GM20000 (cell line): ENCODE measurements around the gene FBXL2.

Experiments used
- DNase-seq: peaks from one replicate; pipeline ENCODE4 v3.0.0; 2012; ENCODE audit warnings: low spot score
- TF ChIP-seq, protein P1 (sequence below): IDR thresholded peaks from 2 replicates; pipeline ENCODE4 v1.5.1; 2012; ENCODE audit warnings: mild to moderate bottlenecking, control low read depth; ENCODE audit errors: extremely low read depth, missing control alignments

The FBXL2 gene

DNA sequence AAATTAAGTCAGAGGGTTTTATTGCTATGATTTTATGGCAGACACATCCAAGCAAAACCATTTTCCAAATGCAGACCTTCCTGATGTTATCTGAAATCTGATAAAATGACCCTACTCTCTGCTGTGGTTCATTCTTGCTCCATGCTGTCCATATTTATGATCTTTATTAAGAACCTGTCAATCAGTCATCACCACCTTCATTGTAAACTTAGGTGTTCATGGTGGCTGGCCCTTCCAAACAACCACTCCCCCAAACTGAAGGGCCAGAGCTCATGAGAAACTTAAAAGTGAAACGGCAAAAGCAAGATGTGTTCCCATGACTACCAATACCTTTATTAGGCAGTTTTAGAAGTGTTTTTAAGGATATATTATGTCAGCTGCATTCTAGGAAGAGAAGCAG lies 109.4 kb downstream of the FBXL2 start:
- no peak for DNase-seq
- TF ChIP-seq, protein P1, sequence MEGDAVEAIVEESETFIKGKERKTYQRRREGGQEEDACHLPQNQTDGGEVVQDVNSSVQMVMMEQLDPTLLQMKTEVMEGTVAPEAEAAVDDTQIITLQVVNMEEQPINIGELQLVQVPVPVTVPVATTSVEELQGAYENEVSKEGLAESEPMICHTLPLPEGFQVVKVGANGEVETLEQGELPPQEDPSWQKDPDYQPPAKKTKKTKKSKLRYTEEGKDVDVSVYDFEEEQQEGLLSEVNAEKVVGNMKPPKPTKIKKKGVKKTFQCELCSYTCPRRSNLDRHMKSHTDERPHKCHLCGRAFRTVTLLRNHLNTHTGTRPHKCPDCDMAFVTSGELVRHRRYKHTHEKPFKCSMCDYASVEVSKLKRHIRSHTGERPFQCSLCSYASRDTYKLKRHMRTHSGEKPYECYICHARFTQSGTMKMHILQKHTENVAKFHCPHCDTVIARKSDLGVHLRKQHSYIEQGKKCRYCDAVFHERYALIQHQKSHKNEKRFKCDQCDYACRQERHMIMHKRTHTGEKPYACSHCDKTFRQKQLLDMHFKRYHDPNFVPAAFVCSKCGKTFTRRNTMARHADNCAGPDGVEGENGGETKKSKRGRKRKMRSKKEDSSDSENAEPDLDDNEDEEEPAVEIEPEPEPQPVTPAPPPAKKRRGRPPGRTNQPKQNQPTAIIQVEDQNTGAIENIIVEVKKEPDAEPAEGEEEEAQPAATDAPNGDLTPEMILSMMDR = no peak

DNA sequence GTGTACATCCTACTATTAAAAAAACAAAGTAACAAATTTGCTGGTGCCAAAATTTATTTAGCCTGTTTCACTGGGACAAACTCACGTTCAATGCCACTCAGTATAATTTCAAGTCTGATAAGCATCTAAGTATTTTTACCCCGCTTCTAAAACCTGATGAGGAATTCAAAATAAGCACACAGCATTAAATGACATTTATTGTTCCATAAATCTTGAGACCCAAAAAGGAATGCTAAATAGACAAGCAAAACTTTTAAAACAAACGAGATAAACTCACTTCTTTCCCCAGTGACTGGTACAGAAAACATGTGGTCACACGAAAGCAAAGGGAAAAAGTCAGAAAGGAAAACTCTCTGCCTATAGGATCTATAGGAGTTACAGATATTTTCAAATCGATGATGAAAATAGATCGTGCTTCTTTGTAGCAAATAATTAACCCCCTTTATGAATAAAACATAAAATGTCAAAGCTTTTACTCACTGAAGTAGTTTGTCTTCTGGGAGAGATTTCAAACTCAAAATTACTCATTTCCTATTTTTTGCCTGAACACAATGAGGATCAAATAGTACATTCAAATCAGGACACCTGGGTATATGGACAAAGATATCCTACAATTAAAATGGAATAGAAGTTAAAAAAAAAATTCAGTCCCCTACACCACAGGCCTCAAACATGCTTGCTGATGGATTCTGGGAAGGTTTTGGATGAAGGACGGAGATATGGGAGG lies 111.3 kb downstream of the FBXL2 start:
- DNase-seq = no peak
- TF ChIP-seq, protein P1 = no peak

DNA sequence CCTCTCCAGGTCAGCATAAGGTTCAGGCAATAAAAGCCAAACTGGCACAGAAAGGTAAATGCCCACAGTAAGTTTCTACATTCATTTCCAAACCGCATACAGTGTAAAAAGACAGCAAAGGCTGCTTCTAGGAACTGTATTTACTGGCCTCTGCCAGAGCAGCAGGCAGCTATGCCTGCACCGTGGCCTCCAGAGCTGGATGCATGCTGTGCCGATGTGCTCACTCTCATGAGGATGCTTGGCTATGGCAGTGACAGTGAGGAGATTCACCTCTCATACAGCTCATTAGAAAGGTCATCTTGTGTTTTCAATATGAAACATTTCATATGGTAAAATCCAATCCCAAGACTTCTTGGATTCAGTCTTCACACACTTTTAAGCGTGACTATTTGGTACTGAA lies 112.7 kb downstream of the FBXL2 start:
- TF ChIP-seq, protein P1 = no peak
- DNase-seq = no peak

DNA sequence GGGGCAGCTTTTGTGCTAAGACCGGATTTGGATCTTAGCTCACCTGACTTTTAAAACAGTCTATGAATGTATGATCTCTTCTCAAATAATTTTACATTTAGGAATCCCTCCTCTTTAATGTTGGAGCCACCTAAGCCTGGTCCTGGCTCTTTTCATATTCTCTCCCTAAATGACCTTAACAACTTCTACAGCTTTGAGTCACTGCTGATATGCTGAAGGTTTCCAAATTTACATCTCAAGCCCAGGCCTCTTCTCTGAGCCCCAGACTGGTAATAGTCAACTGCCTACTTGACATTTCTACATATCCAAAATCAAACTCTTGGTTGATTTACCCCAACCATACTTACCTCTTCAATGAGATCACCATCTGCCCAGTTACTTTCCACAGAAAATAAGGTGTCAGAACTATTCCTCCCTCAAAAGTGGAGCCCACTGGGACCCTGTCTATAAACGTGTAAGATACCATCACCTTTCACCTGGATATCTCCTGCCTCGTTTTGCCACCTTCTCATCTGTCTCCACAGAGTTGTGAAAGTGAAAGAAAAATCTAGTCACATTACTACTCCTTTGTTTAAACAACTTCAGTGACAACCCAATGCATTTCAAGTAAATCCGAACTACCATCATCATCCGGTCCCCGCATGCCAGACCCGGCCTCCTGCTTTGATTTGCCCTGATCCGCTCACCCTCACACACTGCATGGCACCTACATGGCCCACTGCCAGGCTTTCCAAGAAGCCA lies 114.2 kb downstream of the FBXL2 start:
- TF ChIP-seq, protein P1 = no peak
- DNase-seq = no peak

DNA sequence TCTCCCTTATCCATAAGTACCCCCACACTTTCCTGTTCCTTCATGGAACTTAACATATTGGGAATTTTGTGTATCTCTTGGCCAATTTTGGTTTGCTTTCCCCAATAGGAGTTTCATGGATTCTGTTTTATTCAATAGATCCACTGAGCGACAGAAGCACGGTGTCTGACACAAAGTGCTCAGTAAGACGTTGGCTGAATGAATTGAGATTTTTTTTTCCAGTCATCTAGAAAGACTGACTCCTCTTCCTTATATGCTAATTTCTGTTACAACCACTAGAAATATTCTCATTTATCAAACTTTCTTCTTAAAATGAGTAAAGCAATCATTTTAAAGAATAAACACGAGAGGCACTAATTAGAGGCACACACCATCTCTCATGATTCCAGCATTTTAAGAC lies 114.9 kb downstream of the FBXL2 start:
- TF ChIP-seq, protein P1 = no peak

DNA sequence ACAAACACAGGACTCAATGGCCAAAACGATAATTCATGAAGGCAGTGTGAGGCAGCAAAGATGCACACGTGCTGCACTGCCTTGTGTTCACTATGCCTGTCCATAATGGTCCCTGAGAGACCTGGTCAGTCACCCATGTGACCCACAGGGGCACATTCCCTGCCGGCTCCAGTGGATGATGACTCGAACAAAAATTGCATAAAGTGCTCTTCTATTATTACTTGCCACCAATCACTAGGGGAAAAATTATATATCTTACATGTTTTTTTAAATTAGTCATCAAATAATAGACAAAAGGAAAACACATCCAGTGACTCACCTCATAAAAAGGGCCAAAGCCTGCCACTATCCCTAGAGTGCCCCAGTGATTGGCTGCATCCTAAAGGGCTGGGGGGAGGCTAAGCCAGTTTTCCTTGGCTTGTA lies 115.5 kb downstream of the FBXL2 start:
- TF ChIP-seq, protein P1 = no peak
- no peak for DNase-seq

More for the DNA sequence above, 114.9 kb downstream of the FBXL2 start:
- no peak for DNase-seq

DNA sequence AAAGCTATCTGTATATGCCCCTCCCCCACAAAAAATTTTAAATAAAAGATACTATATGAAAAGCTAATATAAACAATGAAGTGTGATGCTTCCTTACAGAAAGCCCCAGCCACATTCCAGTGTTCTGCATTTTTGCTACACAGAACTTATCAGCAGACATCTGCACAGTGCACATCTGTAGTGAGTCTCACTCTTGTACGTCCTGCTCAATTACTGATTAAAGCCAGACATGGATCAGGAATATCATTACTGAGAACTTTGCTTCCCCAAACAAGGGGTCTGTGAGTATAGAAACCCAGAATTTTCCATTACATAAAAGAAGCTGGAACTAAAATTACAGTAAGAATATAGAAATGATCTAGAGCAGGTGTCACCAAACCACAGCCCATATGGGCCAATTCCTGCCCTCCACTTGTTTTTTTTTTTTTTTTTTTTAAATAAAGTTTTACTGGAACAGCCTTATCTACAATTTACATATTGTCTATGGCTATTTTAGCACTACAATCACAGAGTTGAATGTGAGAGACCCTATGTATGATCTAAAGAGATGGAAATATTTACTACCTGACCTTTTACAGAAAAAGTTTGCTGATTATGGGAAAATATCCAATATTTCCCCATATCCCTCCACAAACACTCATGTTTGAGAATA lies 117.3 kb downstream of the FBXL2 start:
- TF ChIP-seq, protein P1 = no peak
- no peak for DNase-seq
